ENCODE data around the gene TMED5. TPM values are rescaled to one million over a fixed set of nuclear protein-coding genes. Genes with fewer than 3 reads are reported as not detected.

Gene TMED5
- total RNA-seq, 2 experiments from 2014 or later = 42.3 to 43.2 TPM

DNA sequence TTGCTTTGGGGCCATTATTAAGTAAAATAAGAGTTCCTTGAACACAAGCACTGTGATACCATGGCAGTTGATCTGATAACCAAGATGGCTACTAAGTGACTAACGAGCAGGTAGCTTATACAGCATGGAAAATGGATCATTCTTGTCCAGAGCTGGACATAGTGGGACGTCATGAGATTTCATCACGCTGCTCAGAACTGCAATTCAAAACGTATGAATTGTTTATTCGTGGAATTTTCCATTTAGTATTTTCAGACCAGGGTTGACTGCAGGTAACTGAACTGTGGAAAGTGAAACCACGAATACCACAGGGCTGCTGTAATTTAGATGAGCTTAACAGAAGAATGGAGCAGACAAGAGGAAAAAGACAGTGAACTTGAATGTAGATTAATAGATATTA, 39.2 kb upstream of the TMED5 start:
- H3K36me3 Mint-ChIP-seq (ENCODE audit: low read depth) = peaks cover 22% of the 10 kb centered on the region
- peak in 3 of 14 experiments; percentile 26 to 41 (median 29) for DNase-seq
- Histone ChIP-seq H3K27ac (ENCODE audit: low read depth in 1 of 2, low read length in 2 of 2) (peak overlapping the region in 1 of 2 donors; percentile 46), H3K36me3 (ENCODE audit: insufficient read depth, low read length) (peaks cover 2% of the 10 kb centered on the region), H3K4me1 (ENCODE audit: insufficient read depth, low read length) (no peaks in the 10 kb centered on the region), H3K27me3 (ENCODE audit: control insufficient read depth in 1 of 2, insufficient read depth in 2 of 2, low read length in 2 of 2) (no peaks in the 10 kb centered on the region), H3K9me3 (ENCODE audit: control insufficient read depth in 1 of 2, insufficient read depth in 1 of 2, low read length in 2 of 2) (no peaks in the 10 kb centered on the region), H3K4me3 (ENCODE audit: low read length) (peak overlapping the region; percentile 57)
- intact Hi-C loops (cut with DNase I, micrococcal nuclease) = loop anchor here in 1 of 2 experiments (10.0 kb wide), 1 partner anchor 75 kb away; no protein-coding TSS in a partner anchor
- no peaks in the 10 kb centered on the region for H3K27me3 Mint-ChIP-seq
- H3K4me3 Mint-ChIP-seq = peak overlapping the region; percentile 82
- ChIA-PET CTCF (no interaction called here), POLR2A (interaction anchor here (1.0 kb wide), 1 partner anchor 126 kb away, joined by 5 read pairs; the partner anchor contains the start of gene DR1)
- TF ChIP-seq, protein P1, sequence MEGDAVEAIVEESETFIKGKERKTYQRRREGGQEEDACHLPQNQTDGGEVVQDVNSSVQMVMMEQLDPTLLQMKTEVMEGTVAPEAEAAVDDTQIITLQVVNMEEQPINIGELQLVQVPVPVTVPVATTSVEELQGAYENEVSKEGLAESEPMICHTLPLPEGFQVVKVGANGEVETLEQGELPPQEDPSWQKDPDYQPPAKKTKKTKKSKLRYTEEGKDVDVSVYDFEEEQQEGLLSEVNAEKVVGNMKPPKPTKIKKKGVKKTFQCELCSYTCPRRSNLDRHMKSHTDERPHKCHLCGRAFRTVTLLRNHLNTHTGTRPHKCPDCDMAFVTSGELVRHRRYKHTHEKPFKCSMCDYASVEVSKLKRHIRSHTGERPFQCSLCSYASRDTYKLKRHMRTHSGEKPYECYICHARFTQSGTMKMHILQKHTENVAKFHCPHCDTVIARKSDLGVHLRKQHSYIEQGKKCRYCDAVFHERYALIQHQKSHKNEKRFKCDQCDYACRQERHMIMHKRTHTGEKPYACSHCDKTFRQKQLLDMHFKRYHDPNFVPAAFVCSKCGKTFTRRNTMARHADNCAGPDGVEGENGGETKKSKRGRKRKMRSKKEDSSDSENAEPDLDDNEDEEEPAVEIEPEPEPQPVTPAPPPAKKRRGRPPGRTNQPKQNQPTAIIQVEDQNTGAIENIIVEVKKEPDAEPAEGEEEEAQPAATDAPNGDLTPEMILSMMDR (IDR thresholded peaks at IDR 0.05) = no peak
- peaks cover 27% of the 10 kb centered on the region for H3K4me1 Mint-ChIP-seq (ENCODE audit: low read depth)
- ATAC-seq (ENCODE audit: poor library complexity) = peak; percentile 64
- no peaks in the 10 kb centered on the region for H3K9me3 Mint-ChIP-seq
- peak overlapping the region; percentile 61 for H3K27ac Mint-ChIP-seq

DNA sequence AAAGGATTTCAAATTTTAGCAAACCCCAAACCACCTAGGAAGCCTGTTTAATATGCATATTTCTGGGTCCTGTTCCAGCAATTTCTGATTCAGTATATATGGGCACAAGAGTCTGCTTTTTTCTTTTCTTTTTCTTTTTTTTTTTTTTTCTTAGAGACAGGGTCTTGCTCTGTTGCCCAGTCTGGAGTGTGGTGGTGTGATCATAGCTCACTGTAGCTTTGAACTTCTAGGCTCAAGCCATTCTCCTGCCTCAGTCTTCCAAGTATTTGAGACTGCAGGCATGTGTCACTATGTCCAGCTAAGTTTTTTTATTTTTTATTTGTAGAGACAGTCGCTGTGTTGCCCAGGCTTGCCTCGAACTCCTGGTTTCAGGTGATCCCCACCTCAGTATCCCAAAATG, 35.1 kb upstream of the TMED5 start:
- Mint-ChIP-seq H3K4me1 (ENCODE audit: low read depth) (peaks cover 17% of the 10 kb centered on the region), H3K4me3 (no peak overlapping the region), H3K36me3 (ENCODE audit: low read depth) (peaks cover 7% of the 10 kb centered on the region), H3K27ac (no peak overlapping the region), H3K9me3 (no peaks in the 10 kb centered on the region), H3K27me3 (no peaks in the 10 kb centered on the region)
- POLR2A ChIA-PET = no interaction called here
- H3K36me3 ChIP-seq (ENCODE audit: insufficient read depth, low read length) = no peaks in the 10 kb centered on the region
- H3K4me1 ChIP-seq (ENCODE audit: insufficient read depth, low read length) = no peaks in the 10 kb centered on the region
- no peaks in the 10 kb centered on the region for H3K9me3 ChIP-seq (ENCODE audit: control insufficient read depth in 1 of 2, insufficient read depth in 1 of 2, low read length in 2 of 2)
- TF ChIP-seq, protein P1 (IDR thresholded peaks at IDR 0.05) = no peak
- H3K4me3 ChIP-seq (ENCODE audit: low read length) = no peak overlapping the region
- CTCF ChIA-PET = no interaction called here
- no peak for DNase-seq
- H3K27ac ChIP-seq (ENCODE audit: low read depth in 1 of 2, low read length in 2 of 2) = no peak overlapping the region
- no peak for ATAC-seq (ENCODE audit: poor library complexity)
- intact Hi-C loops (cut with DNase I, micrococcal nuclease) = loop anchor here in 1 of 2 experiments (10.0 kb wide), 1 partner anchor 71 kb away; no protein-coding TSS in a partner anchor
- H3K27me3 ChIP-seq (ENCODE audit: control insufficient read depth in 1 of 2, insufficient read depth in 2 of 2, low read length in 2 of 2) = no peaks in the 10 kb centered on the region

DNA sequence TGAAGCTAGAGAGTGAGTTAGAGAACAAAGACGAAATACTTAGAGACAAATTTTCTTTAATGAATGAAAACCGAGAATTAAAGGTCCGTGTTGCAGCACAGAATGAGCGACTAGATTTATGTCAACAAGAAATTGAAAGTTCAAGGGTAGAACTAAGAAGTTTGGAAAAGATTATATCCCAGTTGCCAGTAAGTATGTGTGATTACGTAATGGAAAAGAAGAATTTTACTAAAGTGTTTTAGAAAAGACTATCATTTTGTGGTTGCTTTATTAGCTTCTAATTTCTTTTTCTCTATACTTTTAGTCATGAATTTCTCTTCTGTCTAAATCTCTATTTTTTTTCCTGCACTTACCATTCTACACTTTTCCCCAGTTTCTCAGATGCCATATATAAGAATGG, 27.0 kb upstream of the TMED5 start:
- no peak overlapping the region for H3K27ac ChIP-seq (ENCODE audit: low read depth in 1 of 2, low read length in 2 of 2)
- intact Hi-C loops (cut with DNase I, micrococcal nuclease) = no loop called here
- no peak overlapping the region for H3K27ac Mint-ChIP-seq
- TF ChIP-seq, protein P1 (IDR thresholded peaks at IDR 0.05) = no peak
- H3K36me3 ChIP-seq (ENCODE audit: insufficient read depth, low read length) = peaks cover 13% of the 10 kb centered on the region
- H3K27me3 Mint-ChIP-seq = no peaks in the 10 kb centered on the region
- DNase-seq = no peak
- H3K4me3 Mint-ChIP-seq = no peak overlapping the region
- POLR2A ChIA-PET = no interaction called here
- no peak overlapping the region for H3K4me3 ChIP-seq (ENCODE audit: low read length)
- CTCF ChIA-PET = interaction anchor here (0.8 kb wide), 1 partner anchor 16 kb away, joined by 3 read pairs; no protein-coding TSS in a partner anchor
- H3K27me3 ChIP-seq (ENCODE audit: control insufficient read depth in 1 of 2, insufficient read depth in 2 of 2, low read length in 2 of 2) = no peaks in the 10 kb centered on the region
- H3K9me3 ChIP-seq (ENCODE audit: control insufficient read depth in 1 of 2, insufficient read depth in 1 of 2, low read length in 2 of 2) = no peaks in the 10 kb centered on the region
- no peak for ATAC-seq (ENCODE audit: poor library complexity)
- H3K4me1 Mint-ChIP-seq (ENCODE audit: low read depth) = no peaks in the 10 kb centered on the region
- H3K36me3 Mint-ChIP-seq (ENCODE audit: low read depth) = peaks cover 23% of the 10 kb centered on the region
- H3K9me3 Mint-ChIP-seq = no peaks in the 10 kb centered on the region
- H3K4me1 ChIP-seq (ENCODE audit: insufficient read depth, low read length) = no peaks in the 10 kb centered on the region

Measured in CD4-positive, alpha-beta T cell (primary cell).